Endothelial cell of umbilical vein (primary cell): ENCODE data around the gene SLC36A3.

ENCODE experiments used
- CTCF ChIP-seq, 2 donors: IDR thresholded peaks; 1 replicate in 1 of 2; 2 replicates in 1 of 2; pipeline ENCODE4 v1.5.1; 2011; ENCODE audit warnings: low read length in 2 of 2, mild to moderate bottlenecking in 2 of 2, moderate library complexity in 2 of 2, control low read depth in 1 of 2, inconsistent platforms in 1 of 2, low read depth in 1 of 2; ENCODE audit not compliant: insufficient read depth in 1 of 2; ENCODE audit errors: extremely low read depth in 1 of 2
- MYC ChIP-seq: IDR thresholded peaks from one replicate; pipeline ENCODE4 v1.6.1; 2011; ENCODE audit warnings: mild to moderate bottlenecking, low read depth, low read length
- TF ChIP-seq, protein P1 (sequence below): IDR thresholded peaks from 2 replicates; pipeline ENCODE4 v1.6.1; 2011; ENCODE audit not compliant: insufficient read depth, insufficient read length

DNA sequence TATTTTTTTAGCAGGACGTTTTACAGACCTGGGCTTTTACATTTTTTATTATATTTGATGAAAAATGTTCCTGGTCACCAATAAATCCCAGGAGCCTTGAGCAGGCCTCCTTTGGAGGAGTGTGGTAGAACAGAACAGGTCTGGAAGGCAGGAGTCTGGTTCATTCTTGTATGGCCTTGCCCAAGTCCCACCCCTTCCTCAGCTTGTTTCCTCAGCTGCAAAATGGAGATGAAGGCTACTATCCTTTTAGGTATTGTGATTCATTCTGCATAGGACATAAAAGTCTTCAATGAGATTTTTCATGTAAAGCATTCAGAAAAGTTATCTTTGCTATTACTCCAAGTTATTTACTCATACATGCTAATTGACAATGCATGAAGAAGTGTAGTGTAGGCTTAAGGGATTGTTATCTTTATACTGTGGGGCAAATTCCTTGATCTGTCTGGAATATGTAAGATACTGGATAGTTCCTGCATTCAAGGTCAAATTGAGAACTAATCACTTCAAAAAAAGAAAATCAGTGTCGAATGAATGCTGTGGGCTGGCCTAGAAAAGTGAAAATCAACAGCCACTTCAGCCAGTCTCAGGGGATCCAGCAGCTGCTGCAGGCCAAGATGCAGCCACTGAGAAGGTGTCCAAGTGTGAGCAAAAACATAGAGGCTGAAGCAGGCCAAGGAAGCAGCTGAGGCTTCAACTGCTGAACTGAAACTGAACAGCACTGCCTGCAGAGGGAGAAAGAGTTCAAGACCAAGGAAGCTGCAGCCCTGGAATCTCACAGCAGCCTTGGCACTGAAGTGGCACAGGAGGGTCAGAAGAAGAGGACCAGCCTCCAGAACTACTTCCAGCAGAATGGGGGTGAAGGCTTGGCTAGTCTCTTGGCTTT lies 15.5 kb upstream of the SLC36A3 start:
- TF ChIP-seq, protein P1, sequence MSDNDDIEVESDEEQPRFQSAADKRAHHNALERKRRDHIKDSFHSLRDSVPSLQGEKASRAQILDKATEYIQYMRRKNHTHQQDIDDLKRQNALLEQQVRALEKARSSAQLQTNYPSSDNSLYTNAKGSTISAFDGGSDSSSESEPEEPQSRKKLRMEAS = no peak
- TF ChIP-seq CTCF (IDR thresholded peaks at IDR 0.05; ENCODE audit: extremely low read depth in 1 of 2, insufficient read depth in 1 of 2, low read depth in 1 of 2, low read length in 2 of 2) (no peak), MYC (no peak)
